Stimulated activated CD4-positive, alpha-beta T cell treated with anti-CD3 and anti-CD28 coated beads, Interleukin-1b, Interleukin-23, amount 100 ng/mL, for 4 hours (primary cell): Measurements from ENCODE around the gene NSDHL.
"Not testable (repeated sequence)": the region's sequence is repeated elsewhere in the genome, so short reads cannot be mapped to it uniquely, and the experiment has no call there.

Experiments used
- DNase-seq, 2 donors: peaks; one replicate each; pipeline ENCODE4 v3.0.0-alpha.2; 2020; ENCODE audit warnings: low read depth in 2 of 2

The NSDHL gene

DNA sequence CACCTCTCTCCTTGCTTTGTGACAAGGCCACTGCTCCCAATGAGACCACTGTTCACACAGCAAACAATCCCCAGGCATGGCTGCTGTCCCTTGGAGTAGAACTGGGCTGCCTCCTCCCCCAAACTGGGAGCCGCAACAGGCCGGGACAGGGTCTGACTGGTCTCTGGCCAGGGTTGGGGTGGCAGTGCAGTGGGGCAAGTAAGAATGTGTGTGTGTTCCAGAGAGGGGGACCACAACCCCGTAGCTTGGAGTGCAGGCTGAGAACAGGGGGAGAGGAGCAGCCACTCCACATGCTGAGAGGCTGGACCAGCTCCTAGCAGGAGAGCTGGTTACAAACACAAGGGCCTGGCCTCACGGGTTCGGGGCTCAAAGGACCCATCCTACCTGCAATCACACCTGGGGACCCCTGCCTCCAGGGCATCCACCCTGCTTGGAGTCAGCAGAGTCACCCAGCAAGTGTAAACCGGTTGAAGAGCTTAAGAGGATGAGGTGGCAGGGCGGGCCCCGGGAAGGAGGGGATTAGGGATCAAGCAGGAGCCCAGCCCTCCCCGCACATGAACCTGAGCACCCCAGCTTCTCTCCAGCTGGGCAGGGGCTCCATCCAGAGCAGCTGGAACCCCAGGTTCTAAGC, 63.2 kb downstream of the NSDHL start:
- no peak for DNase-seq

DNA sequence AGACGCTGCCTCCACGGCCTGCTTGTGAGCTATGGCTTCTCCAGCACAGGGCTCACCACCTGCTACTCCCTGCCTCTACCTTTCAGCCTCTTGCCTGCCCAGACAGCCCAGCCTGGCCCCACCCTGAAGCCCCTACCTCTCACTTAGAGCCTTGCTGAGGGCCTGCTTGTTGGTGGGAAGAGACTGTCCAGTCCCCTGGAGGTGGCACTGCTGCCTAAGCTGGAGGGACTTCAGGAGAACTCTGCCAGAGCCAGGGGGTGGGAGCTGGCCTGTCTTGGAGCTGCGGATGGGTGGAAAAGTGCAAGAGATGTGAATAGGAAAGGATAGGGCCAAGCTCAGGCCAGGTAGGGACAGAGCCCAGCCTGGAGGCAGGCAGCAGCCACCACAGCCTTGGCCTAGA, 64.3 kb downstream of the NSDHL start:
- DNase-seq, result no peak

DNA sequence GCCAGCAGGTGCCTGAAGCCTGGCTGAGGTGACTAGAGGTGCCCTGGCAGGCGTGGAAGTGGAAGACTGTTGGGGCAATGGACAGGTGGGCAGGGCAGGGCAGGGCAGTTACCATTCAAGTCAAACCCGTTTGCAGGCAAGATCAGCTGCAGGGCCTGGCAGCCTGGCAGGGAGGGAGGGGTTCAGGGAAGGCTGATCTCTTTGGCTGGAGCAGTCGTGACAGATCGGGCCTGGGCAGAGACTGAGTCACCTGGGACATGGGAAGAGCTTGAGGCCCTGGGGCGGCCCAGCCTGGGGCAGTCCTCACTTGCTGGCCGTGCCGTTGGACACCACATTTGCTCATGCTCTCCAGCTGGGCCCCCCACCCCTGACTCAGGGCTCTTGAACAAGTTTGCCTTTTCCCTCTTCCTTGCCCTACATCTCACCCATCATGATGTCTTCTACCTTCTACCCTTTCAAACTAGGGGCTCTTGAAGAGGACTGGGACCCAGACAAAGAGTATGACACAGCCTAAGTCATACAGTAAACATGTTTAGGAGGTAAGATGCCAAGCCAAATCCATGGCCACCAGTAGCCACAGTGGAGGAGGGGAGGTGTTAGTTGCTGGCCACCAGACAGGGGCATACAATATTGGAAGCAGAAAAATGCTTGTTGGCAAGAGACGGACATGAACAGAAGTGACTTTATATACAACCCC, 65.0 kb downstream of the NSDHL start:
- no peak for DNase-seq

DNA sequence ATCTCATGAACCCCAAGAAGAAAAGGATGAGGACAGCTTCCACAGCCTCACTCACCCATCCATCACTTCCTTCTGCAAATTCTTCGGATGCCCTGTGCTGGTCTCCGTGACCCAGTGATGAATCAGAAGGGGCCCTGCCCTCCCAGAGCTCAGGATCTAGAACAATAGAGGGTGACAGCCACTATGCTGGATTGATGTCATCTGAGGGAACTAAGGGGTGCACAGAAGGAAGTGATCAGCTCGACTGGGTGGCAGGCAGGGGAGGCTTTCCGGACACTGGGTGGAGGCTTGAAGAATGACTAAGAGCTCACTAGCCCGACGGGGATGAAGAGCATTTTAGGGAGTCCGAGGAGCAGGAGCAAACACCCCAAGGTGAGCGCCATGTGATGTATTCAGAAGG, 65.6 kb downstream of the NSDHL start:
- DNase-seq, result no peak

DNA sequence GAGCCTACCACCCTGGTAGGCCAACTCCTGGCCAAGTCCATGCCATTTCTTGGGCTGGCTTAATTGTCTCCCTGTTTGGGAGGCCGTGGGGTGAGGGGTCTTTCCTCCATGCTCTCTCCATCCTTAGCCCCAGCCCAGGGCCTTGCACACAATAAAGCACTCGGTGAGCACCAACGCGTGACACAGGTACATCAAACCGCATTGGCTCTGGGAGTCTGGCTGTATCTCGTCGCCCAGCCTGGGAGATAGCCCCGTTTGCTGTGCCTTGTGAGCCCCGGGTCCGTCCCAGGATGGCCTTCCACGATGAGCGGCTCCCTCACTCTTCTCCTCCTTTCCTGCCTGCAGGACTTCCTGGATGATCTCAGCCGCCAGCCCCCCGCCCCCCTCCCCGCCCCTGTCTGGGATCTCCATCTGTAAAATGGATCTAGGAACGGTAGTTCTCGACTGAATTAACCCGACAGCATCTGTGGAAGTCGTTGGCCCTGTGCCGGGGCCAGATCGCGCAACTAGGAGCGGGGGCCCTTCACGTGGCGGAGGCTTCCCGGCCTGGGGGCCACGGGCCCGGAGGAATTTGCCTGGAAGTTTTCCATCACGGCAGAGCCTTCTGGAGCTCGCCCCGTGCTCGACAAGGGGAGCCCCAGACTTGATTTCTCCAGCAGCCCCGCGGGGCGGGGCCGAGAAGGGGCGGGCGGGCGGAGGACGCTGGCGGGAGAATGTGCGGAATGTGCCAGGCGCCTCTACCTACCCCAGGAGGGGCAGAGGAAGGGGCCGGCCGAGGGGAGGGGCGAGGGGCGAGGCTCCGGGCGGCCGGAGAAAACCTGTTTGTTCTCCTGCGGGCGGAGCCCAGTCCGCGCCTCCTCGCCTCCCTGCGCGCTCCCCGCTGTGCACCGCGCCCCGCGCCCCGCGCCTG, 66.6 kb downstream of the NSDHL start, which contains the start of gene ZNF185:
TSS of gene ZNF185 (plus strand) at position 846 of the 910 bp plus-strand sequence. CDS start 16,423 bp downstream, outside the sequence.
- no peak for DNase-seq

DNA sequence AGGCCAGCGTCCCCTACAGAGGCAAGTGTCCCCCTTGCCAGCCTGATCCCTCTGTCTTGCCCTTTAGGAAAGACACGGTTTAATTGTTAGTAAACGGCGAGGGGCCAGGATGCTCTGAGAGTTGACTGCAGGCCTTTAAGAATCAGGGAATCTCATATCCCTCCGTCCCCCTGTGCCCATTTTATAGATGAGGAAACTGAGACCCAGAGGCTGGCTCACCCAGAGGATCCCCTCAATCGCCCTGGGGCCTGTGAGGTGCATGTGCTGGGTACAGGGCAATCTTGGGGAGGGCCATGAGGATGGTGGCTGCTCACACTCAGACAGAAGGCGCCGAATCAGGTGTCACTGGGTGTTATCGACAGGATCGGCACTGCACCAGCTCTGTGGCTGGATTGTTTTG, 67.6 kb downstream of the NSDHL start:
- DNase-seq, result no peak

DNA sequence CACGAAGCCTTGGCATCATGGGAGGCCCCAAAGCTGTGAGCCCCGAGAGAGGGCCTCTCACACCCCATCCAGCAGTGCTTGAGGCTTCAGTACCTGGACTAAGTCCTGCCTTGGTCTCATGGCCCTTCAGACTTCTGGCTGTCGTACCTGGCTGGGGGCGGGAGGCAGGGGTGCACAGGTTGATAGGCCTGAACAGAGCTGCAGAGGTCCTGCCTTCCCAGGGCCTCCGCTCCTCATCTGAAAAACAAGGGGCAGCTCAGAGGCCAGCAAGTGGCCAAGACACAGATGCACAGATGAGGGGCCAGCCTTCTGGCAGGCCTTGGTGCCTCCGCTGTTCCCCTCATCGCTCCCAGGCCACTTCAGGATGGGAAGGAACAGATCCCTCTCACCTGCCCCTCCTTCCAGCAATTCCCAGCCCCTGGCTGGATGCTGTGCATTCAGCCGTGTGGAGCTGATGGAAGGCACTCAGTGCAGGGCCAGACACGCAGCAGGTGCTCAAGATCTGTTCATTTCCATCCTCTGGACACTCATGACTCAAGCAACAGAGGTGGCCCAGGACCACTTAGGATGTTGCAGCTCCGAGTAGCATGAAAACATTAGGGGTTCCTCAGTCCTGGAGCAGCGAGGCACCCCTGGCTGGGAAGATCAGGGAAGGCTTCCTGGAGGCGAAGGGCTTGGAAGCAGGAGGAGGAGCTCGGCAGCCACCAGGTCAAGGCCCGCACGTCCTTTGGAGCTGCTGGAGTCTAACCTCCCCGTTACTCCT, 68.4 kb downstream of the NSDHL start:
- no peak for DNase-seq

DNA sequence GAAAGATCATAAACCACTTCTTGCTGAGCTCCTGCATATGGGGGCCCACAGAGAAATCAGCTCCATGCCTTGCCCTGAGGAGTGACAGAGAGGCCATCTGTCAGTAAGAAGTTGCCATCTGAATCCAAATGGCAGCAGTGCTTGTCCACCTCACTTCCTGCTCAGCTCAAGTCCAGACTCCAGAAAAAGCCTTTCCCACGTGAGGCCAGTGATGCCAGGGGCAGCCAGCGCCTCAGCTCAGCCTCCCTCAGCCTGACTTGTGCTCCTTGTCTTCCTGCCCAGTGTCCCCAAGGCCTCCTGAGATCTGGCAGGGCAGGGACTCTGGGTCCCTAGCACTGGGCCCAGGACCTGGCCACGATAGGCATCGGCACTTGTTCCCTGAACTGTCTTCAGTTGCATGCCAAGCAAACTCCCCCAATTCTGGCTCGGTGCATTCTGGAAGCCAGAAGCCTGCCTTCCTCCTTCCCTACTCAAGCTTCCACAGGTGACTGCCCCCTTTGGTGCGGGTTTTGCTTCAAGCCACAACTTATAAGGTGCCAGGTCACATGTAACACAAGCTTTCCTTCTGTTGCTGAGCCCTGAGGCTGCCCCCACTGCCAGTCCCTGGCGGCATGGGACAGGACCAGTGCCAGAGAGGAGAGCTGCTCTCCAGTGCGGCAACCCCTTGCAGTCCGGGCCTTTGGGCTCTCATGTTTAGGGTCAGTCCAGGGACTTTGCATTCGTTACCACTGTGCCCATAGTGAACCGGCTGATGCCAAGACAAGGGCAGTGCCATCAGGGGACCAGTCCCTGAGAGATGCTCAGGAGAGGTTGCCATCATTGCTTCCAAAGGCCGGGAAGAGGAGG, 69.2 kb downstream of the NSDHL start:
- DNase-seq, result no peak

DNA sequence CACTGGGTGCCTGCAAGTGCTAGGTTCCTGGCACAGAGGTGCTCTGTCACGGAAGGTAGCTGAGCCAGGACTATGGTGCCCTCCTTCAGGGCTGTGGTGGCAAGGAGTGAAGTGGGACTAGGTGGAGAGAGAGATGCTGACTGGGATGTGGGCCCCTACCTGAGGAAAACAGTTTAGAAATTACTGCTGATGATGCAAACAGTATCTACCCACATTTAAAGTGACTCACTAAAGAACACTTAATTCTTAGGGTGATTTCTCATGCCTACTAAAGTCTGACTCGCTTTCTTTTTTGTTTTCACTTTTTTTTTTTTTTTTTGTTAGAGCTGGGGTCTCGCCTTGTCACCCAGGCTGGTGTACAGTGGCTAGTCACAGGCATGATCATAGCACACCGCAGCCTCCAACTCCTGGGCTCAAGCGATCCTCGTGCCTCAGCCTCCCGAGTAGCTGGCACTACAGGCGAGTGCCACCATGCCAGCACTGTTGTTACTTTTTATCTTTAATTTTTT, 70.1 kb downstream of the NSDHL start:
- no peak for DNase-seq

DNA sequence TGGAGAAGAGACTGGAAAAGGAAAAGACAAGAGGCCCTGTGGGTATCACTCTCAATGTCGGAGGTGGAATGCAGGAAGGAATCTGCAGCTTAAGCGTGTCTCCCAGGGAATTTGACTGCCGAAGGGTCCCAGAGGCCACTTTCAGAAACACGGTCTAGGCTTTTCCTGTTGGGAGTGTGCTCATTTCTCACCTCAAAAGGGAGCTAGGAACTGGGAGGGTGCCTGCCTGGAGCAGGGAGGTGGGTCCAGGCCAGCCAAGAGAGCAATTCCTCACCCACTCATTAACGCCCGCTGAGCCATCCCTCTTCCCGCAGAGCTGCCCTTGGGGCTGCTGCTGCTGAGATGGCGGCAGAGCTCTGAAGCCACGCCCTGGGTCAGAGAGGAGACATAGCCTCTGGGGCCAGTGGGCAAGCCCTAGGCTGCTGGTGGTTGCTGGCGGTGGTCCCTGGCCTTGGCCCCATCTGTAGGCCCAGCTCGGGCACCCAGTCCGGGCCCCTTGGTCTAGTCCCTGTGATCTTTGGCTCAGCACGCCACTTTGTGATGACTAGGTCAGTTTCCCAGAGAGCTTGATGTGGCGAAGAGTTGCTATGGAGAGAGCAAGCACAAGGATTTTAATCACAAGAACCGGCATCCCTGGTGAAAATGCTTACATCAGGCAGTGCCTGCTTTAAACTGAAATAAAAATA, 71.1 kb downstream of the NSDHL start:
- no peak for DNase-seq

DNA sequence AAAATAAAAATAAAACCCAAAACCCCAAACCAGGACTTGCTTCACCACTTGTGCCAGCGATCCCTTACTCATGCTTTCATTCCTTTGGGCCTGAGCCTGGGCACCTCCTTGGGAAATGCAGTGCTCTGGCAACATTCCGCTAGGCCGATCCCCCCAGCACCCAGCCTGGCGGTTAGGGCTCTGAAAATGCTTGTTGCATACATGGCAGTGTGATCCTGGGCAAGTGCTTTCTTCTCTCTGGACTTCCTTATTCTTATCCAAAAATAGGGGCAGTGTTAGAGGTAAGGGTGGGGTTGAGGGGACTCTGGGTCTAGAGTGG, 71.6 kb downstream of the NSDHL start:
- DNase-seq, result no peak

DNA sequence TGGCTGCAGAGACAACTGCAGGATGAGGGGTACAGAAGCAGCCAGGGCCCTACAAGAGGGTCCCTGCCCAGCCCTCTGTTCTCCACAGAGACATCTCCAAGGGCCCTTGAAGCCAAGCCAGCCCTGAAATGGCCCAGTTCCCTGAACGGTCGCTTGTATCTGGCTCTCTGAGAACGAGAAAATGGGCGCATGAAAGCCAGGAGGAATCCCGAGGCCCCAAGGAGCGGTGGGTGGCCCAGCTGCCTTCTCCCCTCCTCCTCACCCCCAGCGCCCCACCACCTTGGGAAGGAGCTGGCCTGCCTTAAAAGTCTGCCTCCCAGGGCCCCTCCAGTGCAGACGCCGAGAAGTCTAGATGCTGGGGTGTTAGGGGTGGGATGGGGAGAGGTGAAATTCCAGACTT, 72.7 kb downstream of the NSDHL start:
- DNase-seq, result no peak

DNA sequence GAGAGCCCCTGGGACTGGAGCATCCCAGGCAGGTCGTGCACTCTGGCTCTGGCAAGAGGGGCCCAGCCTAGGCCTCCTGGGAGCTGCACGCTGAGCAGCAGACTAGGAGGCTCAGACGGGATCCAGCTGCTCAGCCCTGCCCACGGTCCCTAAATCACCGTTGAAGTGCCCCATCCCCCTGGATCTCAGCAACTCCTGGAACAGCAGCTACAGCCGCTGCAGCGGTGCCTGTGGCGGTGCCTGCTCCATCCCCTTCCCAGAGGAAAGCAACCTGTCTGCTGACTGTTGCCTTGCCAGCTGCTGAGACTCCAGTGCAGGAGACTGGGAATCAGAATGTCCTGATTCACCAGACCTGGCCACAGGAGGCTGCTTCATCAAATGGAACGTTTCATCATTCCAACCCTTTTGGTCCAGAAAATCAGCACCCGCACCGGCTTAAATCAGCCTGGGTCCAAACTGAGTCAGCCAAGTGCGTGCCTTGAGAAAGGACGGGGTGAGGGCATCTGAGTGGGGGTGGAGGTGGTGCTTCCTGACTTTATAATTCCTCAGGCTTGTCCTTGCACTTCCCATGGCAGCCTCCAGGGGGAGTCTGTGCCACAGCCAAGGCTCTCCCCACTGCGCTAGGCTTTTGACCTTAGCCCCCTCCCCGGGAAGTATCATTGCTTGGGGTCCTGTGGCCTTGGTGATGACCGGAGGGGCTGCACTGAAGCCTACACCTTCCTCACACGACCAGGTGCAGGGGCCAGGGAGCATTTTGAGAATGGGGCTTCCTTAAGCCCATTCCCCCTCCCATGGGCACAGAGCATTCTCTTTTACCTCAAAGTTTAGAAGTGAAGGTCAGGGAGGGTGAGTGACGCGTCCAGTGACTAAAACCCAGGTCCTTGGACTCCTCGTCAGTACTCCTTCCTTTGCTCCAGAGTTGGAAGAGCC, 73.6 kb downstream of the NSDHL start:
- DNase-seq, result peak in 1 of 2 donors; percentile 12

DNA sequence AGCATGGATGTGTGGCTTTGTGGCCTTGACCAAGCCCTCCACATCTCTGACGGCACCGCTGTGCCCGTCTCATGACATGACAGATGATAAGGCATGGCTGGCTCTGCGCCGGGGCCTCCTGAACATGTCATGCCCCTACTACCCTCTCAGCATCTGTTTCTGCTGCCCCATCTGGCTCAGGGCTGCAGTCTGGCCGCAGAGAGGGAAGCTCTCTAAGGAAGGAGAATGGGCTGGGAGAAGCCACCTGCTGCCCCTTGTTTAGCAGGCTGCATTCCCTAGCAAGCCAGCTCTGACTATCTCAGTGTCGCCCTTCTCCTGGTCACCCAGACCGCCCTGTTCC, 74.2 kb downstream of the NSDHL start:
- no peak for DNase-seq

DNA sequence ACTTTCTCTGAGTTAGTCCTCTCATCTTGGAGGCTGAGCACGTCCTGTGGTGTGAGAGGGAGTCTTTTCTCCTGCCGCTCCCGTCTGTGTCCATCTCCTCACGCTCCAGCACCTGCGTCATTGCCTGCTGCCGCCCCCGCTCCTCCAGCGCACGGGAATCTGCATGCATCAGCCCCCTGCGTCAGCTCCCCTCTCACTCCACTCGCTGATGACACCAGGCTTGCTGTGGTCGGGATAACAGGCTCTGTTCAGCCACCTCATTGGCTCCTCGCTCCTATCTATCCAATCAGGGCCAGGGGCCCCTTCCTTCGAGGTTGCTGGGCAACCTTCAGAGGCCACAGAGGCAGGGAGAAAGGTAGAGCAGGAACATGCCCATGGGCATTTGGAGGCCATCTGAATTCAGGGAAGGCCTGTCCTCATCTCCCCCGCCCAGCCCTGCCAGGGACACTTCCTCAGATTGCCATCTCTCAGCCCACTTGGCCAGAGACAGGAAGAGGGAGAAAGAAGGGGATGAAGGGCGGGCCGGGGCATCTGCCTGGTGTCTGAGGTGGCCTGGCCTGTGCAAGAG, 76.3 kb downstream of the NSDHL start:
- no peak for DNase-seq

DNA sequence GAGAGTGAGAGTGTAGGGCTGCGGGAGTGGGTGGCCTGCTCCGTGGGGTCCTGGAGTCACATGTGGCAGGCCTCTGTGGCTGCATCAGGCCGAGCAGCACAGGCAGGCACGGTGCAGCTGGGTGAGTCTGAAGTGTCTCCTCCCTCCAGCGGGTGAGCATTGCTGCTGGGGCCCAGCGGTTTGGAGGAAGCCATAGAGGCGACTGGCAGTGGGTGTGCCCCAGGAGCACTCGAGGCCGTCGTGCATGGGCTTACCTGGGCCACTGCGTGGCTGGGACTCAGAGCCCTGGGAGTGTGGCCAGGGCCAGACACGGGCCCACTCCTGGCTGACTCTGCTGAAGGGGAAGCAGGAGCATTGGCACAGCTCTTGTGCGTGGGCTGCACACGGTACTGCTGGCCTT, 77.6 kb downstream of the NSDHL start:
- DNase-seq, result no peak

DNA sequence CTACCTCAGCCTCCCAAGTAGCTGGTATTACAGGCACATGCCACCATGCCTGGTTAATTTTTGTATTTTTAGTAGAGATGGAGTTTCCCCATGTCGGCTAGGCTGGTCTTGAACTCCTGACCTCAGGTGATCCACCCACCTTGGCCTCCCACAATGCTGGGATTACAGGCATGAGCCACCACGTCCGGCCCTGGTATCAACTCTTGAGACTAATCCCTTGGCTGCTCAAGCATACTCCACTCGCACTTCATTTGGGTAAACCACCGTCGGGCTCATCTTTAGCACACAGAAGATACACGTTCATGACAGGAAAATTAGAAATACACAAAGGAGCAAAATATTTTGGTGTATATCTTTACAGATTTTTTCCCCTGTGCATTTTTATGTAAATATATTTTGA, 79.2 kb downstream of the NSDHL start:
- DNase-seq, result not testable (repeated sequence)

DNA sequence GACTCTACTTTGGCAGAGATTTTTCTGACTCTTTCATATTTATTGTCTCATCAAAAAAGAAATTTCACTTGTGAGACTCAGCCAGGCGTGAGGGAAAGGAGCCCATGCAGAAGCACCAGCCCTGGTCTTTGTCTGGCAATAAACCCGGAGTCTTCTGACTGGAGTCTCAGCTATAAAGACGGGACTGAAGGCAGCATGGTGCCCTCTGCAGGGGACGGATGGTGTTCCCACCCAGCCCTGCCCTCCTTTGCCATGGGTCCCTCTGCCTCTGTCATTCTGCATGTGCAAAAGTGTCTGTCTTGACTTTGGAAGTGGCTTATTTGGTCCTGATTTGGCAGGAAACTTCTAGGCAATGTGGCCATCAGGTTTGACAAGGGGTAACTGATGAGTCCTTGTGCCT, 81.2 kb downstream of the NSDHL start:
- DNase-seq, result no peak

DNA sequence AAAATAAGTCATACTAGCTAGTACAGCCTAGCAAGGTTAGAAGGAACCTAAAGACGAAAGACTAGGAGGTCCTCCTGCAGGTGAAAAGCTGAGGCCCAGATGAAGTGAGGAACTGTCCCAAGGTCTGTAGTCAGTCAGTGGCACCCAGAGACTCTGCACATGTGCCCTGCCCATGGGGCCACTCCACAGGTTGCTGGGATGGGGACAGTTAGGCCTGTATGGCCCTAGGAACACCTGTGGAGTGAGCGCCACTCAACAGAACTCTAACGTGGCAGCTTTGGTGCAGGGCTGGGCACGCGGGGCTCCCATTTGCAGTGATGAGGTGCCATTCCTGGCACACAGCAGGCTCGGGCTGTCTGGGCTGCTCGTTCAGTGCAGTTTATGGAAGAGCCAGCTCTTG, 81.8 kb downstream of the NSDHL start:
- no peak for DNase-seq
